ENCODE results near the gene IGFBP1.
"Not testable (repeated sequence)": the region's sequence is repeated elsewhere in the genome, so short reads cannot be mapped to it uniquely, and the experiment has no call there.

IGFBP1 gene

GRCh38 chr7:45921381-45921698 is 33.1 kb downstream of the IGFBP1 start:
- FAIRE-seq, result no peak
- no peak for DNase-seq (ENCODE audit: insufficient read length, low spot score)
- no peak for TF ChIP-seq POLR2A (IDR thresholded peaks at IDR 0.05; ENCODE audit: low read depth, low read length)

- TF ChIP-seq POLR2A (IDR thresholded peaks at IDR 0.05; ENCODE audit: low read depth, low read length), result no peak
- DNase-seq (ENCODE audit: insufficient read length, low spot score), result peak; percentile 74
- FAIRE-seq, result no peak
Measured at GRCh38 chr7:45921699-45922519, 33.6 kb downstream of the IGFBP1 start.

DNA sequence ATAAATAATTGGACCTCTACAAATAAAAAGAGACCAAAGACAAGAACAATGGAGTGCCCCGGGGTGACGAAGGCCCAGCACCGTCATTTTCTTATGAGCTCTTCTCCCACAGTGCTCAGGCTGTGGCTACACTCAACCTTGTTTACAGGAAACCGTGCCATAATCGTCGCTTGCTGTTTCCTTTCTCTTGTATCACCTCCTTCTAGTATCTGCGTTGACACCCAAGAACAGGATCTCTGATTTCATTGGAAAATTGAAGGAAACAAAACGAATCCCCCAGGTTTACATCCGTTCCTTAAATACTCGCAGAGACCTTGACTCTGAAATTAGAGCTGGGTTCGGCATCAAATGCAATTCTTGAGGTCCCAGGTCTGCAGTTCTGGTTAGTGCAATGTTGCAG is 34.5 kb downstream of the IGFBP1 start:
- no peak for TF ChIP-seq POLR2A (IDR thresholded peaks at IDR 0.05; ENCODE audit: low read depth, low read length)
- FAIRE-seq (no peak), DNase-seq (ENCODE audit: insufficient read length, low spot score) (no peak)

DNA sequence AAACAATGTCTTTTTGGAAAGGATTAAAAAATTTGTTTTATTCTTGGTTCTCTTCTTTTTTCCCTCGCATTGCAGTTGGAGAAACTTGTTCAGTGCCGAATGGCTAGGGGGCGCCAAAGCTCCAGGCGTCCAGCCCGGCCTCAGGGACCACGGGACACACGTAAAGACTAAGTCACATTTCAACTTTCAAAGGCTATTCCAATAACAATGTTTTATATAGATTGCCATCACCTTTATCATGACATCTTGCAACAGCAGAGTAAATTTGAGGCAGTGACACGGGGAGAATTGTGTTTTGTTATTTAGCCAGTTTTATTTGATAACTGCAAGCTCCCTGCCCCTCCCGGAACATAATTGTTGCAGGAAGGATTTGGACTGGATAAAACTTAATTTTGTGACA is 35.0 kb downstream of the IGFBP1 start:
- no peak for TF ChIP-seq POLR2A (IDR thresholded peaks at IDR 0.05; ENCODE audit: low read depth, low read length)
- DNase-seq (ENCODE audit: insufficient read length, low spot score) (no peak), FAIRE-seq (no peak)

- no peak for DNase-seq (ENCODE audit: insufficient read length, low spot score)
- FAIRE-seq, result no peak
- TF ChIP-seq POLR2A (IDR thresholded peaks at IDR 0.05; ENCODE audit: low read depth, low read length), result no peak
Measured at GRCh38 chr7:45923818-45924217, 35.5 kb downstream of the IGFBP1 start.

GRCh38 chr7:45924283-45924682 is 36.0 kb downstream of the IGFBP1 start:
- peak; percentile 88 for FAIRE-seq
- no peak for TF ChIP-seq POLR2A (IDR thresholded peaks at IDR 0.05; ENCODE audit: low read depth, low read length)
- DNase-seq (ENCODE audit: insufficient read length, low spot score), result peak; percentile 86

DNA sequence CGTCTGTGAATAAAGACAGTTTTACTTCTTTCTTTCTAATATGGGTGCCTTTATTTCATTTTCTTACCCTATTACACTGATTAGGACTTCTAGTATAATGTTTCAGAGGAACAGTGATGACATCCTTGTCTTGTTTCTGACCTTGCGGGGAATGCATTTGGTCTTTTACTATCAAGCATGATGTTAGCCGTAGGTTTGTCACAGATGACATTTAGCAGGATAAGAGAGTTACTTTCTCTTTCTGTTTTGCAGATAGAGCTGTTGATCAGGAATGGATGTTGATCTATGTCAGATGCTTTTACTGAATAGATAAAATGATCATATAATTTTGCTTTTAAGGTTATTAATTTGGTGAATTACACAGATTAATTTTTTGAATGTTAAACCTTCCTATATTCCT is 39.4 kb downstream of the IGFBP1 start:
- DNase-seq (ENCODE audit: insufficient read length, low spot score) (no peak), FAIRE-seq (no peak)
- no peak for TF ChIP-seq POLR2A (IDR thresholded peaks at IDR 0.05; ENCODE audit: low read depth, low read length)

DNA sequence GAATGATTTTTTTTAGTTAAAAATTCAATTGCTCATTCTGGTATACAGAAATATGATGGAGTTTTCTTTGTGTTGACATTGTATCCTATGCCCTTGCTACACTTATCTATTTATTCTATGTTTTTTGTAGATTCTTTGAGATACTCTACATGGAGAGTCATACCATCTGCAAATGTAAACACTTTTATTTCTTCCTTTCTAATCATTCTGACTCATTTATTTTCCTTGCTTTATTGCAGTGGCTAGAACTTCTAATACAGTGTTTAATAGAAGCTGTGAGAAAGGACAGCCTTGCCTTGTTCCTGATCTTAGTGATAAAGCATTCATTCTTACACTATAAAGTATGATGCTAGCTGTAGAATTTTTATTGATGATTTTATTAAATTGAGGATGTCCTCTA is 42.7 kb downstream of the IGFBP1 start:
- FAIRE-seq (no peak), DNase-seq (ENCODE audit: insufficient read length, low spot score) (no peak)
- no peak for TF ChIP-seq POLR2A (IDR thresholded peaks at IDR 0.05; ENCODE audit: low read depth, low read length)

DNA sequence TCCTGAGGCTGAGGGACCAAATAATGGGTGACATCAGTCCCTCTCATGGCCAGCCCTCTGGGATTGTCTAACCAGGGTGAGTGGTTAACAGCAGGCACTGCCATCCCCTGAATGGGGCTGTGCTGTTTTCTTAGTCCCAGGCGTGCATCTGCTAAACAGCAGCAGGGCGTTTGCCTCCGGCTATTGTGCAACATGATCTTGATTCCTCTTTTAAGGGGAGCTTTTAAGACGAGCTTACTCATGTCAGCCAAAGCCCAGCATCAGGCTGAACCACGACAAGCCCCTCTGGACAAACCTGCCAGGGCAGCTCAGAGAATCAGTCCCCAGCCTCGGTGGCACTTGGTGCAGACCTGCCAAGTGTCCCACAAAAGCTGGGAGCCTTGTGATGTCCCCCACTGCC is 49.0 kb downstream of the IGFBP1 start:
- FAIRE-seq, result no peak
- TF ChIP-seq POLR2A (IDR thresholded peaks at IDR 0.05; ENCODE audit: low read depth, low read length), result no peak
- DNase-seq (ENCODE audit: insufficient read length, low spot score), result no peak

GRCh38 chr7:45937862-45938261 is 49.6 kb downstream of the IGFBP1 start:
- no peak for DNase-seq (ENCODE audit: insufficient read length, low spot score)
- FAIRE-seq, result no peak
- no peak for TF ChIP-seq POLR2A (IDR thresholded peaks at IDR 0.05; ENCODE audit: low read depth, low read length)

GRCh38 chr7:45938626-45939302 is 50.5 kb downstream of the IGFBP1 start:
- FAIRE-seq (no peak), DNase-seq (ENCODE audit: insufficient read length, low spot score) (no peak)
- TF ChIP-seq POLR2A (IDR thresholded peaks at IDR 0.05; ENCODE audit: low read depth, low read length), result no peak

DNA sequence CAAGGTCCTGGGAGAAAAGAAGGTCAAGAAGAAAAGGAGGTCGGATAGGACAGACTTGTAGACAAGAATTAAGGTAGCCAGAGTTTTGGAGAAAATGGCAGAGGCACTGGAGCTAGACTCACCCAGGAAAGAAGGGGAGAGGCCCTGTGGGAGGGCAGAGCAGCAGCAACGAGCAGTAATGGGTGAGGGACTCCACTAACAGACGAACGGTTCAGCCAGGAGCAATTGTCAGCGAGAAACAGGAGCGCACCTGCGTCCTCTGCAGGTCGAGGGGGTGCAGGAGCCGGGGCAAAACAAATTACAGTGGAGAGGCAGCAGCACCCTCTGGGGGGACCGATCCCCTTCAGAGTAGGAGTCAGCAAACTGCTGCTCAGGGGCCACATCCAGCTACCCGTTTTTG is 51.3 kb downstream of the IGFBP1 start:
- no peak for TF ChIP-seq POLR2A (IDR thresholded peaks at IDR 0.05; ENCODE audit: low read depth, low read length)
- no peak for FAIRE-seq
- DNase-seq (ENCODE audit: insufficient read length, low spot score), result no peak

GRCh38 chr7:45940237-45940781 is 52.0 kb downstream of the IGFBP1 start:
- not testable (repeated sequence) for FAIRE-seq; DNase-seq (ENCODE audit: insufficient read length, low spot score)

GRCh38 chr7:45940939-45941338 is 52.7 kb downstream of the IGFBP1 start:
- no peak for DNase-seq (ENCODE audit: insufficient read length, low spot score)
- no peak for FAIRE-seq
- TF ChIP-seq POLR2A (IDR thresholded peaks at IDR 0.05; ENCODE audit: low read depth, low read length), result no peak
